Measurements from ENCODE around the gene USP35.

Gene USP35

DNA sequence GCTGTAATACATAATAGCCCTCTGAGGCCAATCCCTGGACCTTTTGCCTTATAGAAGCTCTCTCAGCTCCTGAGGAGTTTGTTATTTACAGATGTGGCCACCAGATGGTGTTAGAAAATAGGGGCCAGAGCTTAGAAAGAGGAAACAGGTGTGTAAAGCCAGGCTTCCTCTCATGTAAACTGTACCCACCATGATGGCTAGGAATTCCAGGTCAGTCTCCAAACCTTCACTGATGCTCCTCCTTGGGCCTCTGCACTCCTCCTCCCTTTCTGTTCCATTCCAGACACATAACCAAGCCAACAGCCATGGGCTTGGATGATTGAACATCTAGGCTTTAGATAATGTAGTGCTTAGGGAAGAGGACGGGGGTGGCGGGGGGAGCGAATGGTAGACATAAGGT lies 39.7 kb downstream of the USP35 start:
- Histone ChIP-seq H3F3A (ENCODE audit: insufficient read depth) (no peaks in the 10 kb centered on the region), H3K9ac (ENCODE audit: low read length) (no peak overlapping the region), H3K4me3 (ENCODE audit: insufficient read depth, low read length, poor library complexity, severe bottlenecking) (no peak overlapping the region), H4K20me1 (ENCODE audit: low read depth, low read length) (no peaks in the 10 kb centered on the region), H2AFZ (ENCODE audit: low read depth, low read length, severe bottlenecking) (no peak overlapping the region), H3K27ac (ENCODE audit: low read depth, low read length) (no peak overlapping the region), H3K9me2 (replicated peaks; ENCODE audit: insufficient read depth, low read length) (no peaks in the 10 kb centered on the region), H3K4me2 (ENCODE audit: low read depth, low read length, poor library complexity, severe bottlenecking) (no peak overlapping the region), H3K9me3 (ENCODE audit: insufficient read depth, low read length) (no peaks in the 10 kb centered on the region), H3K79me2 (ENCODE audit: insufficient read depth, low read length) (no peaks in the 10 kb centered on the region), H3K36me3 (ENCODE audit: low read length) (no peaks in the 10 kb centered on the region), H3K27me3 (ENCODE audit: low read length) (no peaks in the 10 kb centered on the region)
- no peak for TF ChIP-seq EZH2phosphoT487 (conservative IDR thresholded peaks at IDR 0.05; ENCODE audit: low read length)
- TF ChIP-seq, protein P1, sequence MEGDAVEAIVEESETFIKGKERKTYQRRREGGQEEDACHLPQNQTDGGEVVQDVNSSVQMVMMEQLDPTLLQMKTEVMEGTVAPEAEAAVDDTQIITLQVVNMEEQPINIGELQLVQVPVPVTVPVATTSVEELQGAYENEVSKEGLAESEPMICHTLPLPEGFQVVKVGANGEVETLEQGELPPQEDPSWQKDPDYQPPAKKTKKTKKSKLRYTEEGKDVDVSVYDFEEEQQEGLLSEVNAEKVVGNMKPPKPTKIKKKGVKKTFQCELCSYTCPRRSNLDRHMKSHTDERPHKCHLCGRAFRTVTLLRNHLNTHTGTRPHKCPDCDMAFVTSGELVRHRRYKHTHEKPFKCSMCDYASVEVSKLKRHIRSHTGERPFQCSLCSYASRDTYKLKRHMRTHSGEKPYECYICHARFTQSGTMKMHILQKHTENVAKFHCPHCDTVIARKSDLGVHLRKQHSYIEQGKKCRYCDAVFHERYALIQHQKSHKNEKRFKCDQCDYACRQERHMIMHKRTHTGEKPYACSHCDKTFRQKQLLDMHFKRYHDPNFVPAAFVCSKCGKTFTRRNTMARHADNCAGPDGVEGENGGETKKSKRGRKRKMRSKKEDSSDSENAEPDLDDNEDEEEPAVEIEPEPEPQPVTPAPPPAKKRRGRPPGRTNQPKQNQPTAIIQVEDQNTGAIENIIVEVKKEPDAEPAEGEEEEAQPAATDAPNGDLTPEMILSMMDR (IDR thresholded peaks at IDR 0.05; ENCODE audit: insufficient read depth, low read length, poor library complexity, severe bottlenecking) = peak; percentile 30

DNA sequence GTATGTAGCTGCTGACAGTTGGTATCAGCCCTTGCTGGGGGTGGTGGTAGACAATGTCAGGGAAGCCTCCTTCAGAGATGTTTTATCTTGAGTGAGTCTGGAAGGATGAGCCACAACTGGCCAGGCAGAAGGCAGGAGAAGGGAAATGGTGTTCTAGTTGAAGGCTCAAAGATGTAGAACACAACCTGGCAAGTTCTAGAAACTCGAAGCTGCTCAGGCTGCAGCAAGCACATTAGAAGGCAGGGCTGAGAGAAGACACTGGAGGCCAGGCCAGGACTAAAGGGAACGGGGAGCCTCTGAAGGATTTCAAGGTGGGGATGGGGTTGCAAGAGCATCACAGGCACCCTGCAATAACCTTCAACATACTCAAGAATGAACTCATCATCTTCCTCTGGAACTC lies 40.4 kb downstream of the USP35 start:
- no peaks in the 10 kb centered on the region for H3K9me2 ChIP-seq (replicated peaks; ENCODE audit: insufficient read depth, low read length)
- H3K4me3 ChIP-seq (ENCODE audit: insufficient read depth, low read length, poor library complexity, severe bottlenecking) = no peak overlapping the region
- no peak overlapping the region for H2AFZ ChIP-seq (ENCODE audit: low read depth, low read length, severe bottlenecking)
- H3K4me2 ChIP-seq (ENCODE audit: low read depth, low read length, poor library complexity, severe bottlenecking) = no peak overlapping the region
- no peaks in the 10 kb centered on the region for H3F3A ChIP-seq (ENCODE audit: insufficient read depth)
- H3K27me3 ChIP-seq (ENCODE audit: low read length) = no peaks in the 10 kb centered on the region
- H3K9me3 ChIP-seq (ENCODE audit: insufficient read depth, low read length) = no peaks in the 10 kb centered on the region
- no peak overlapping the region for H3K9ac ChIP-seq (ENCODE audit: low read length)
- H3K36me3 ChIP-seq (ENCODE audit: low read length) = no peaks in the 10 kb centered on the region
- H3K79me2 ChIP-seq (ENCODE audit: insufficient read depth, low read length) = no peaks in the 10 kb centered on the region
- H3K27ac ChIP-seq (ENCODE audit: low read depth, low read length) = no peak overlapping the region
- TF ChIP-seq, protein P1 (IDR thresholded peaks at IDR 0.05; ENCODE audit: insufficient read depth, low read length, poor library complexity, severe bottlenecking) = no peak
- TF ChIP-seq EZH2phosphoT487 (conservative IDR thresholded peaks at IDR 0.05; ENCODE audit: low read length) = no peak
- H4K20me1 ChIP-seq (ENCODE audit: low read depth, low read length) = no peaks in the 10 kb centered on the region

DNA sequence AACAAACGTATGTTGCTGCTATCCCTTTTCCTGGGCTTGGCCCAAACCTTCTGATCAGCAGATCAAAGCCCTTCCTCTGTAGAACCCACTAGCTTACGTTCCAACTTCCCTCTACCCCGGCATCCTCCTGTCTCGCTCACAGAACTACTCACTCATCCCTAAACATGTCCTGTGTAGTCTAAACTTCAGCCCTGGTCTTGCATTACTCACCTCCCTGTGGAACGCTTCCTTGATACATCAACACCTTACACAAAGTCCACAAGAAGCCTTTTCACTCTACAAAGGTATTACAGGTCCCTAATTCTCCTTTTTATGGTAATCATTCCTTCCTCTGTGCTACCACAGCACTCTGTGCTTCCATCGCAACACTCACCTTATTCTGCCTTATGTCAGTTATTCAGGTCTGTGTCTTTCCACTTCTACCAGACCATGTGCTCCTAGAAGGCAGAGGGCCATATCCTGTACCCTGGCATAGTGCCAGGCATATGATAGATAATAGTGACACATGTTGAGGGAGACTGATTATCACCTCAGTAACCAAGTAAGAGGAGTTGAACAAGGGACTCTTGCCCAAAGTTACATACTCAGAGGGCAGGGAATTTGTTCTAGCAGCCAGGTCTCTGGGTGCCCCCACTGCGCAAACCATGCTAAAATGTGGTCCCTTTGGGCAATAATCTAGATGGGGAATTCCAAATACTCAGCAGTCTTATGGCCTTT lies 41.6 kb downstream of the USP35 start:
- Histone ChIP-seq H2AFZ (ENCODE audit: low read depth, low read length, severe bottlenecking) (no peak overlapping the region), H3K4me3 (ENCODE audit: insufficient read depth, low read length, poor library complexity, severe bottlenecking) (no peak overlapping the region), H3K9me3 (ENCODE audit: insufficient read depth, low read length) (no peaks in the 10 kb centered on the region), H3K79me2 (ENCODE audit: insufficient read depth, low read length) (no peaks in the 10 kb centered on the region), H3K36me3 (ENCODE audit: low read length) (no peaks in the 10 kb centered on the region), H3K9me2 (replicated peaks; ENCODE audit: insufficient read depth, low read length) (no peaks in the 10 kb centered on the region), H3K4me2 (ENCODE audit: low read depth, low read length, poor library complexity, severe bottlenecking) (no peak overlapping the region), H3K9ac (ENCODE audit: low read length) (no peak overlapping the region), H3K27ac (ENCODE audit: low read depth, low read length) (no peak overlapping the region), H3F3A (ENCODE audit: insufficient read depth) (no peaks in the 10 kb centered on the region), H3K27me3 (ENCODE audit: low read length) (no peaks in the 10 kb centered on the region), H4K20me1 (ENCODE audit: low read depth, low read length) (no peaks in the 10 kb centered on the region)
- TF ChIP-seq EZH2phosphoT487 (conservative IDR thresholded peaks at IDR 0.05; ENCODE audit: low read length) = no peak
- TF ChIP-seq, protein P1 (IDR thresholded peaks at IDR 0.05; ENCODE audit: insufficient read depth, low read length, poor library complexity, severe bottlenecking) = no peak
